Glutamatergic neuron (in vitro differentiated cells): Measurements from ENCODE around the gene L3MBTL4. TPM values are rescaled to one million over a fixed set of nuclear protein-coding genes. Genes with fewer than 3 reads are reported as not detected.

ENCODE experiments used
- DNase-seq: peaks from one replicate; pipeline ENCODE4 v3.0.0; 2022
- H3K27ac Mint-ChIP-seq: one replicate; pipeline ENCODE4 v1.8.0; 2020; ENCODE audit warnings: mild to moderate bottlenecking, mixed read lengths, inconsistent platforms; ENCODE audit not compliant: unreplicated experiment
- H3K27me3 Mint-ChIP-seq: one replicate; pipeline ENCODE4 v1.8.0; 2020; ENCODE audit warnings: mild to moderate bottlenecking, moderate library complexity, mixed read lengths, inconsistent platforms; ENCODE audit not compliant: unreplicated experiment
- H3K36me3 Mint-ChIP-seq: one replicate; pipeline ENCODE4 v1.8.0; 2020; ENCODE audit warnings: mild to moderate bottlenecking, mixed read lengths, inconsistent platforms; ENCODE audit not compliant: unreplicated experiment
- H3K4me1 Mint-ChIP-seq: one replicate; pipeline ENCODE4 v1.8.0; 2020; ENCODE audit warnings: mild to moderate bottlenecking, low read depth, mixed read lengths, inconsistent platforms; ENCODE audit not compliant: unreplicated experiment
- H3K4me3 Mint-ChIP-seq: one replicate; pipeline ENCODE4 v1.8.0; 2020; ENCODE audit warnings: mild to moderate bottlenecking, mixed read lengths, inconsistent platforms; ENCODE audit not compliant: unreplicated experiment
- H3K9me3 Mint-ChIP-seq: one replicate; pipeline ENCODE4 v1.8.0; 2020; ENCODE audit warnings: mild to moderate bottlenecking, moderate library complexity, mixed read lengths, inconsistent platforms; ENCODE audit not compliant: unreplicated experiment
- CTCF ChIP-seq: fragments of 200-600 bp; sonication (generic); IDR thresholded peaks from one replicate; pipeline ENCODE4 v1.5.0; 2021; ENCODE audit not compliant: partially characterized antibody, unreplicated experiment
- total RNA-seq: library from RNA; stranded (reverse); fragmentation: NEBNext Ultra II Directional; extraction: Animal tissue kit (Norgen Biotek cat#: 25700); gene quantifications from one replicate; pipeline ENCODE4 v1.2.1, GENCODE V29; 2021; ENCODE audit not compliant: unreplicated experiment

The L3MBTL4 gene
- total RNA-seq, 1 donor from 2014 or later, result 0.32 TPM

GRCh38 chr18:6431659-6432318 lies 17.1 kb upstream of the L3MBTL4 start:
- Mint-ChIP-seq H3K27ac (no peak overlapping the region), H3K9me3 (peaks cover 3% of the 10 kb centered on the region), H3K27me3 (no peaks in the 10 kb centered on the region), H3K4me3 (no peak overlapping the region), H3K36me3 (no peaks in the 10 kb centered on the region), H3K4me1 (peaks cover under 1% of the 10 kb centered on the region)
- no peak for DNase-seq
- TF ChIP-seq CTCF, result no peak

GRCh38 chr18:6428851-6429395 lies 14.2 kb upstream of the L3MBTL4 start:
- H3K4me1 Mint-ChIP-seq, result peaks cover 4% of the 10 kb centered on the region
- no peak for DNase-seq
- no peaks in the 10 kb centered on the region for H3K36me3 Mint-ChIP-seq
- H3K27ac Mint-ChIP-seq, result no peak overlapping the region
- H3K27me3 Mint-ChIP-seq, result no peaks in the 10 kb centered on the region
- no peak for TF ChIP-seq CTCF
- no peak overlapping the region for H3K4me3 Mint-ChIP-seq
- H3K9me3 Mint-ChIP-seq, result peaks cover 3% of the 10 kb centered on the region

GRCh38 chr18:6427286-6427685 lies 12.6 kb upstream of the L3MBTL4 start:
- Mint-ChIP-seq H3K4me1 (peaks cover 4% of the 10 kb centered on the region), H3K27me3 (no peaks in the 10 kb centered on the region), H3K4me3 (no peak overlapping the region), H3K27ac (no peak overlapping the region), H3K36me3 (no peaks in the 10 kb centered on the region), H3K9me3 (peaks cover 1% of the 10 kb centered on the region)
- TF ChIP-seq CTCF, result no peak
- DNase-seq, result no peak

- no peaks in the 10 kb centered on the region for H3K27me3 Mint-ChIP-seq
- no peaks in the 10 kb centered on the region for H3K9me3 Mint-ChIP-seq
- no peak overlapping the region for H3K27ac Mint-ChIP-seq
- H3K4me1 Mint-ChIP-seq, result peaks cover 4% of the 10 kb centered on the region
- DNase-seq, result no peak
- no peak overlapping the region for H3K4me3 Mint-ChIP-seq
- H3K36me3 Mint-ChIP-seq, result no peaks in the 10 kb centered on the region
- no peak for TF ChIP-seq CTCF
These were observed 8.6 kb upstream of the L3MBTL4 start for GRCh38 chr18:6423289-6423688.

GRCh38 chr18:6414118-6414722 lies 491 bp downstream of the L3MBTL4 start:
- peaks cover 9% of the 10 kb centered on the region for H3K27me3 Mint-ChIP-seq
- H3K4me3 Mint-ChIP-seq, result peak overlapping the region; percentile 68
- no peak for TF ChIP-seq CTCF
- H3K27ac Mint-ChIP-seq, result no peak overlapping the region
- H3K36me3 Mint-ChIP-seq, result peaks cover 8% of the 10 kb centered on the region
- H3K9me3 Mint-ChIP-seq, result peaks cover 7% of the 10 kb centered on the region
- peak; percentile 56 for DNase-seq
- H3K4me1 Mint-ChIP-seq, result peaks cover 1% of the 10 kb centered on the region
